Right lobe of liver (tissue), 4 donors: ENCODE results near the gene LAMB1.

Source experiments
- CTCF ChIP-seq, 4 donors: fragments of 200-600 bp in 3 of 4; fragments of 450-650 bp in 1 of 4; IDR thresholded peaks; one replicate each; pipeline versions ENCODE4 v1.5.1 to v1.8.0; 2016 to 2022; ENCODE audit warnings: antibody characterized with exemption in 4 of 4, mild to moderate bottlenecking in 2 of 4
- POLR2A ChIP-seq: fragments of 450-650 bp; IDR thresholded peaks from one replicate; pipeline ENCODE4 v1.6.1; 2017; ENCODE audit warnings: antibody characterized with exemption, mild to moderate bottlenecking
- donor health status: DM: no; HTN: no; CAD: no.
- donor health status: DM: no; HTN: no; CAD: no.
- donor health status: DM: no; HTN: yes; CAD: no.

GRCh38 chr7:107917763-107918651 lies 85.0 kb downstream of the LAMB1 start:
- no peak for TF ChIP-seq CTCF (IDR thresholded peaks at IDR 0.05)
- TF ChIP-seq POLR2A: no peak
